HUDEP-2 (cell line): ENCODE results near the gene USP20.

Source experiments
- DNase-seq, 76 experiments: peaks; one replicate each; lab custom pipeline; 2025; ENCODE audit not compliant: unreplicated experiment in 76 of 76; lab: John Stamatoyannopoulos, UW

USP20 gene

GRCh38 chr9:129908906-129909305 lies 73.6 kb downstream of the USP20 start:
- DNase-seq = no peak

- no peak for DNase-seq
Observed at GRCh38 chr9:129909851-129910250, 74.6 kb downstream of the USP20 start.

GRCh38 chr9:129910628-129911567 lies 75.6 kb downstream of the USP20 start:
- peak in 60 of 76 experiments; percentile 8 to 86 (median 45) for DNase-seq

- DNase-seq = no peak
Observed at GRCh38 chr9:129914051-129914450, 78.8 kb downstream of the USP20 start.

GRCh38 chr9:129916707-129917106 lies 81.4 kb downstream of the USP20 start:
- DNase-seq = no peak

- no peak for DNase-seq
Observed at GRCh38 chr9:129918296-129918950, 83.2 kb downstream of the USP20 start.

GRCh38 chr9:129919277-129919676 lies 84.0 kb downstream of the USP20 start:
- no peak for DNase-seq

- DNase-seq = no peak
Observed at GRCh38 chr9:129919841-129920240, 84.6 kb downstream of the USP20 start.

GRCh38 chr9:129921905-129922304 lies 86.6 kb downstream of the USP20 start:
- DNase-seq = no peak

- DNase-seq = no peak
Observed at GRCh38 chr9:129923589-129923988, 88.3 kb downstream of the USP20 start.

GRCh38 chr9:129929496-129930125 lies 94.4 kb downstream of the USP20 start:
- peak in 2 of 76 experiments; percentile 5 to 21 for DNase-seq

- peak in 3 of 76 experiments; percentile 0 to 9 (median 2) for DNase-seq
Observed at GRCh38 chr9:129930743-129931142, 95.5 kb downstream of the USP20 start.
